Fibroblast of lung (primary cell): ENCODE measurements around the gene VPS26B.

Experiments used
- EZH2 ChIP-seq: IDR thresholded peaks from 2 replicates; pipeline ENCODE4 v1.5.1; 2012; ENCODE audit warnings: low read length, control low read depth, mild to moderate bottlenecking; ENCODE audit errors: missing control alignments
- TF ChIP-seq, protein P1 (sequence below), 2 donors: IDR thresholded peaks in 1 of 2; conservative IDR thresholded peaks in 1 of 2; 1 replicate in 1 of 2; 2 replicates in 1 of 2; pipeline ENCODE4 v1.5.1; 2011 to 2012; ENCODE audit warnings: low read length in 2 of 2, control low read depth in 1 of 2, inconsistent platforms in 1 of 2, low read depth in 1 of 2, mild to moderate bottlenecking in 1 of 2

- TF ChIP-seq EZH2: no peak
- TF ChIP-seq, protein P1, sequence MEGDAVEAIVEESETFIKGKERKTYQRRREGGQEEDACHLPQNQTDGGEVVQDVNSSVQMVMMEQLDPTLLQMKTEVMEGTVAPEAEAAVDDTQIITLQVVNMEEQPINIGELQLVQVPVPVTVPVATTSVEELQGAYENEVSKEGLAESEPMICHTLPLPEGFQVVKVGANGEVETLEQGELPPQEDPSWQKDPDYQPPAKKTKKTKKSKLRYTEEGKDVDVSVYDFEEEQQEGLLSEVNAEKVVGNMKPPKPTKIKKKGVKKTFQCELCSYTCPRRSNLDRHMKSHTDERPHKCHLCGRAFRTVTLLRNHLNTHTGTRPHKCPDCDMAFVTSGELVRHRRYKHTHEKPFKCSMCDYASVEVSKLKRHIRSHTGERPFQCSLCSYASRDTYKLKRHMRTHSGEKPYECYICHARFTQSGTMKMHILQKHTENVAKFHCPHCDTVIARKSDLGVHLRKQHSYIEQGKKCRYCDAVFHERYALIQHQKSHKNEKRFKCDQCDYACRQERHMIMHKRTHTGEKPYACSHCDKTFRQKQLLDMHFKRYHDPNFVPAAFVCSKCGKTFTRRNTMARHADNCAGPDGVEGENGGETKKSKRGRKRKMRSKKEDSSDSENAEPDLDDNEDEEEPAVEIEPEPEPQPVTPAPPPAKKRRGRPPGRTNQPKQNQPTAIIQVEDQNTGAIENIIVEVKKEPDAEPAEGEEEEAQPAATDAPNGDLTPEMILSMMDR (conservative IDR thresholded peaks at IDR 0.05 in 1 of 2, IDR thresholded peaks at IDR 0.05 in 1 of 2; ENCODE audit: low read depth in 1 of 2, low read length in 2 of 2): no peak
Observed at GRCh38 chr11:134230339-134230738, 5.9 kb downstream of the VPS26B start.
